Trophoblast cell (in vitro differentiated cells and primary cell): ENCODE data around the gene STK33.
A peak's percentile ranks its signal among the peaks of the same experiment; 100 is the strongest.

Source experiments
- DNase-seq, 2 donors: peaks; one replicate each; pipeline ENCODE4 v3.0.0-alpha.2; 2016
- H2AFZ ChIP-seq: 2 replicates; pipeline ENCODE4 v1.6.1; 2013; ENCODE audit warnings: low read length, moderate library complexity, mild to moderate bottlenecking; ENCODE audit not compliant: insufficient read depth, poor library complexity
- H2AK5ac ChIP-seq: 2 replicates; pipeline ENCODE4 v1.6.1; 2013; ENCODE audit warnings: mild to moderate bottlenecking, low read length
- H2BK120ac ChIP-seq: 2 replicates; pipeline ENCODE4 v1.6.1; 2013; ENCODE audit warnings: low read length, mild to moderate bottlenecking, moderate library complexity; ENCODE audit not compliant: insufficient read depth, poor library complexity
- H2BK12ac ChIP-seq: 2 replicates; pipeline ENCODE4 v1.6.1; 2013; ENCODE audit warnings: mild to moderate bottlenecking, low read length, moderate library complexity
- H2BK5ac ChIP-seq: 2 replicates; pipeline ENCODE4 v1.6.1; 2013; ENCODE audit warnings: low read length, low read depth, moderate library complexity, mild to moderate bottlenecking; ENCODE audit not compliant: poor library complexity
- H3K14ac ChIP-seq: 2 replicates; pipeline ENCODE4 v1.6.1; 2013; ENCODE audit warnings: mild to moderate bottlenecking, low read length
- H3K18ac ChIP-seq: 2 replicates; pipeline ENCODE4 v1.6.1; 2013; ENCODE audit warnings: mild to moderate bottlenecking, low read length
- H3K23ac ChIP-seq: 2 replicates; pipeline ENCODE4 v1.6.1; 2013; ENCODE audit warnings: low read length
- H3K27ac ChIP-seq: 2 replicates; pipeline ENCODE4 v1.5.1; 2013; ENCODE audit warnings: low read depth, mild to moderate bottlenecking, inconsistent platforms, low read length, moderate library complexity
- H3K27me3 ChIP-seq: 2 replicates; pipeline ENCODE4 v1.6.1; 2013; ENCODE audit warnings: inconsistent platforms, mild to moderate bottlenecking, low read length, moderate library complexity; ENCODE audit not compliant: insufficient read depth
- H3K36me3 ChIP-seq, 2 experiments: 1 replicate in 1 of 2; 2 replicates in 1 of 2; pipeline ENCODE4 v1.6.1; 2013; ENCODE audit warnings: low read length in 2 of 2, mild to moderate bottlenecking in 2 of 2, moderate library complexity in 1 of 2; ENCODE audit not compliant: insufficient read depth in 2 of 2, control insufficient read depth in 1 of 2
- H3K4ac ChIP-seq: 2 replicates; pipeline ENCODE4 v1.6.1; 2013; ENCODE audit warnings: low read depth, mild to moderate bottlenecking, low read length, moderate library complexity
- H3K4me1 ChIP-seq, 2 experiments: 1 replicate in 1 of 2; 2 replicates in 1 of 2; pipeline ENCODE4 v1.6.1; 2013; ENCODE audit warnings: low read length in 2 of 2, mild to moderate bottlenecking in 2 of 2, moderate library complexity in 1 of 2; ENCODE audit not compliant: insufficient read depth in 2 of 2, control insufficient read depth in 1 of 2
- H3K4me2 ChIP-seq: 2 replicates; pipeline ENCODE4 v1.6.1; 2013; ENCODE audit warnings: inconsistent platforms, mild to moderate bottlenecking, low read length, moderate library complexity
- H3K4me3 ChIP-seq: 2 replicates; pipeline ENCODE4 v1.5.1; 2013; ENCODE audit warnings: mild to moderate bottlenecking, low read depth, low read length, inconsistent platforms
- H3K79me1 ChIP-seq: one replicate; pipeline ENCODE4 v1.6.1; 2013; ENCODE audit warnings: low read length
- H3K79me2 ChIP-seq: 2 replicates; pipeline ENCODE4 v1.6.1; 2013; ENCODE audit warnings: low read length, mild to moderate bottlenecking; ENCODE audit not compliant: control insufficient read depth, insufficient read depth, poor library complexity
- H3K9ac ChIP-seq: 2 replicates; pipeline ENCODE4 v1.6.1; 2013; ENCODE audit warnings: mild to moderate bottlenecking, low read length
- H3K9me3 ChIP-seq: 2 replicates; pipeline ENCODE4 v1.6.1; 2013; ENCODE audit warnings: low read depth, mild to moderate bottlenecking, control low read depth, inconsistent platforms, low read length; ENCODE audit not compliant: insufficient read depth
- H4K12ac ChIP-seq: 2 replicates; pipeline ENCODE4 v1.6.1; 2013; ENCODE audit warnings: low read depth, mild to moderate bottlenecking, low read length, moderate library complexity
- H4K8ac ChIP-seq: 2 replicates; pipeline ENCODE4 v1.6.1; 2013; ENCODE audit warnings: low read depth, mild to moderate bottlenecking, low read length, moderate library complexity
- H4K91ac ChIP-seq: one replicate; pipeline ENCODE4 v1.6.1; 2013; ENCODE audit warnings: low read depth, mild to moderate bottlenecking, low read length, moderate library complexity
- WGBS: extraction: QIAGEN DNeasy Blood & Tissue Kit; methylation state at CpG from one replicate; pipeline ENCODE4 v1.1.7; 2013; ENCODE audit warnings: missing lambda C conversion rate; ENCODE audit not compliant: insufficient read length, insufficient coverage; ENCODE audit errors: extremely low coverage; 5-methylcytosine and 5-hydroxymethylcytosine counted together

STK33 gene

GRCh38 chr11:8408151-8408941 is 185.7 kb downstream of the STK33 start:
- no peak for DNase-seq
- Histone ChIP-seq H3K27me3 (no peaks in the 10 kb centered on the region), H3K9me3 (no peaks in the 10 kb centered on the region), H3K36me3 (no peaks in the 10 kb centered on the region), H3K79me1 (no peaks in the 10 kb centered on the region), H2AFZ (no peak overlapping the region), H3K4me3 (no peak overlapping the region), H3K23ac (no peak overlapping the region), H3K79me2 (no peaks in the 10 kb centered on the region), H4K12ac (no peak overlapping the region), H3K27ac (no peak overlapping the region), H2BK5ac (no peak overlapping the region), H2BK120ac (no peak overlapping the region), H3K14ac (no peak overlapping the region), H2BK12ac (no peak overlapping the region), H3K4ac (no peak overlapping the region), H3K9ac (no peak overlapping the region), H4K8ac (no peak overlapping the region), H3K4me2 (no peak overlapping the region), H3K4me1 (no peaks in the 10 kb centered on the region), H2AK5ac (no peak overlapping the region), H4K91ac (no peak overlapping the region), H3K18ac (no peak overlapping the region)
- no CpG with 5 or more reads among the region's 3 CpGs for WGBS

DNA sequence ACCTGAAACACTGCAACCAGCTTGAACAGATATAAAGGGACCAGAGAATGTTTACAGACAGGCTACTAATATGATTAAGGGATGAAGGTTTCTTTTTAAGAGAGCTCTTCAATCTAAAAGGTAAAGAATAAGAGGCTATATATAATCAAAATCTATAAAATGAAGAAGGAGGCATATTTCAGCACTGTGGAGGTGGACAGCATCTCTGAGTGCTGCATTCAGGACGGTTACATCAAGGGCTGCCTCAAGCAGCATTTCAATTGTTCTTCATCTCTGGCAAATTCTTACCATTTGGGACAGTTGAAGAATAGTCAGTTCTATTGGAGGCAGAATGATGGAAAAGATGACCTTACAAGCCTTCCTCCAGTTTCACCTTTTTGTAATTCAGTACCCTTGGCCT is 190.7 kb downstream of the STK33 start:
- Histone ChIP-seq H3K27me3 (no peaks in the 10 kb centered on the region), H2BK5ac (no peak overlapping the region), H3K14ac (no peak overlapping the region), H4K91ac (no peak overlapping the region), H3K4me3 (no peak overlapping the region), H2BK12ac (no peak overlapping the region), H4K12ac (no peak overlapping the region), H3K4ac (no peak overlapping the region), H3K23ac (no peak overlapping the region), H2AK5ac (no peak overlapping the region), H2AFZ (no peak overlapping the region), H3K27ac (no peak overlapping the region), H3K4me2 (no peak overlapping the region), H3K18ac (no peak overlapping the region), H3K79me2 (no peaks in the 10 kb centered on the region), H3K36me3 (no peaks in the 10 kb centered on the region), H2BK120ac (no peak overlapping the region), H3K9ac (no peak overlapping the region), H3K79me1 (no peaks in the 10 kb centered on the region), H3K4me1 (no peaks in the 10 kb centered on the region), H4K8ac (no peak overlapping the region), H3K9me3 (no peaks in the 10 kb centered on the region)
- no CpG with 5 or more reads among the region's 1 CpG for WGBS
- DNase-seq, result peak in 1 of 2 donors; percentile 6

- Histone ChIP-seq H3K36me3 (no peaks in the 10 kb centered on the region), H3K27me3 (no peaks in the 10 kb centered on the region), H3K9me3 (peaks cover 3% of the 10 kb centered on the region), H2BK12ac (no peak overlapping the region), H2BK5ac (no peak overlapping the region), H2AK5ac (no peak overlapping the region), H4K8ac (no peak overlapping the region), H3K4ac (no peak overlapping the region), H2BK120ac (no peak overlapping the region), H2AFZ (no peak overlapping the region), H3K4me2 (no peak overlapping the region), H3K23ac (no peak overlapping the region), H3K79me1 (no peaks in the 10 kb centered on the region), H3K18ac (no peak overlapping the region), H3K4me3 (no peak overlapping the region), H3K9ac (no peak overlapping the region), H3K14ac (no peak overlapping the region), H4K91ac (no peak overlapping the region), H3K27ac (no peak overlapping the region), H4K12ac (no peak overlapping the region), H3K4me1 (peaks cover 0 to 5% of the 10 kb centered on the region in 2 experiments), H3K79me2 (no peaks in the 10 kb centered on the region)
- no CpG with 5 or more reads among the region's 3 CpGs for WGBS
- DNase-seq, result no peak
Observed at GRCh38 chr11:8392886-8393285, 201.1 kb downstream of the STK33 start.

GRCh38 chr11:8392166-8392565 is 201.9 kb downstream of the STK33 start:
- Histone ChIP-seq H4K91ac (no peak overlapping the region), H2BK12ac (no peak overlapping the region), H3K4me2 (no peak overlapping the region), H3K14ac (no peak overlapping the region), H3K36me3 (no peaks in the 10 kb centered on the region), H3K79me1 (no peaks in the 10 kb centered on the region), H3K79me2 (no peaks in the 10 kb centered on the region), H3K27ac (no peak overlapping the region), H3K9ac (no peak overlapping the region), H3K4me3 (no peak overlapping the region), H3K4ac (no peak overlapping the region), H4K8ac (no peak overlapping the region), H3K27me3 (no peaks in the 10 kb centered on the region), H4K12ac (no peak overlapping the region), H2BK5ac (no peak overlapping the region), H3K9me3 (peaks cover 3% of the 10 kb centered on the region), H2AFZ (no peak overlapping the region), H3K23ac (no peak overlapping the region), H3K18ac (no peak overlapping the region), H2BK120ac (no peak overlapping the region), H3K4me1 (peaks cover 0 to 6% of the 10 kb centered on the region in 2 experiments), H2AK5ac (no peak overlapping the region)
- DNase-seq, result no peak
- no CpG with 5 or more reads among the region's 4 CpGs for WGBS
